Activated T-helper 2 cell treated with anti-CD3 and anti-CD28 coated beads, Interferon-gamma antibody, Interleukin-2, Interleukin-4, amounts not matched to agents 10 μg/mL and 5 μg/mL and 100 μg/mL, durations not matched to agents 14 hours and 24 hours and 36 hours (primary cell): Measurements from ENCODE around the gene AGO4. TPM values are rescaled to one million over a fixed set of nuclear protein-coding genes. Genes with fewer than 3 reads are reported as not detected.
A peak's percentile ranks its signal among the peaks of the same experiment; 100 is the strongest.
"Not testable (repeated sequence)": the region's sequence is repeated elsewhere in the genome, so short reads cannot be mapped to it uniquely, and the experiment has no call there.

Experiments
- DNase-seq: peaks from one replicate; pipeline ENCODE4 v3.0.0; 2021; ENCODE audit warnings: low spot score
- H3K27ac Mint-ChIP-seq: one replicate; pipeline ENCODE4 v1.8.0; 2021; ENCODE audit warnings: mixed read lengths
- H3K27me3 Mint-ChIP-seq: one replicate; pipeline ENCODE4 v1.8.0; 2021; ENCODE audit warnings: low read depth, mixed read lengths
- H3K36me3 Mint-ChIP-seq: one replicate; pipeline ENCODE4 v1.8.0; 2021; ENCODE audit warnings: low read depth, mixed read lengths
- H3K4me1 Mint-ChIP-seq: one replicate; pipeline ENCODE4 v1.8.0; 2021; ENCODE audit warnings: low read depth, mixed read lengths
- H3K4me3 Mint-ChIP-seq: one replicate; pipeline ENCODE4 v1.8.0; 2021; ENCODE audit warnings: low read depth, mild to moderate bottlenecking, moderate library complexity, mixed read lengths
- H3K9me3 Mint-ChIP-seq: one replicate; pipeline ENCODE4 v1.8.0; 2021; ENCODE audit warnings: mixed read lengths
- intact Hi-C: fragments of 100-400 bp; cut with micrococcal nuclease; formaldehyde crosslinking; loops from one replicate; pipeline ENCODE4 v1.15.1; 2023
- total RNA-seq: library from RNA; stranded (reverse); gene quantifications from 2 replicates; pipeline ENCODE4 v1.2.3, GENCODE V29; 2022

The AGO4 gene
- total RNA-seq, 1 donor from 2014 or later: 10.0 TPM

DNA sequence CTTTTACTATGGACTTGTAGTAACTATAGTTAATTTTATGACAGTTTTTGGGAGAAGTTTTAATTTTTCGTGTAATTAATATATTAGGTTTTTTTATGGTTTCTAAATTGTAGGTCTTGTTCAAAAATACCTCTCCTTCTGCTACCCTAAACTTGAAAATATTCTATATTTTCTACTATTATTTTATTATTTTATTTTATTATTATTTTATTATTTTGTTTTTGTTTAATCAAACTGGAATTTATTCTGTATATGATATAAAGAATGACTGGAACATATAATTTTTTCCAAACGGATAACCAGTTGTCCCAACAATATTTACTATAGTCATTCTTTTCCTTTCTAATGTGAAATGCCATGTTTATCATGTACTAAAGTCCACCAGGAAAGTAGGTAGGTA lies 17.1 kb upstream of the AGO4 start:
- H3K27me3 Mint-ChIP-seq: no peaks in the 10 kb centered on the region
- H3K36me3 Mint-ChIP-seq: no peaks in the 10 kb centered on the region
- DNase-seq: no peak
- H3K4me3 Mint-ChIP-seq: no peak overlapping the region
- H3K9me3 Mint-ChIP-seq: no peaks in the 10 kb centered on the region
- H3K27ac Mint-ChIP-seq: no peak overlapping the region
- intact Hi-C loops: no loop called here
- H3K4me1 Mint-ChIP-seq: no peaks in the 10 kb centered on the region

DNA sequence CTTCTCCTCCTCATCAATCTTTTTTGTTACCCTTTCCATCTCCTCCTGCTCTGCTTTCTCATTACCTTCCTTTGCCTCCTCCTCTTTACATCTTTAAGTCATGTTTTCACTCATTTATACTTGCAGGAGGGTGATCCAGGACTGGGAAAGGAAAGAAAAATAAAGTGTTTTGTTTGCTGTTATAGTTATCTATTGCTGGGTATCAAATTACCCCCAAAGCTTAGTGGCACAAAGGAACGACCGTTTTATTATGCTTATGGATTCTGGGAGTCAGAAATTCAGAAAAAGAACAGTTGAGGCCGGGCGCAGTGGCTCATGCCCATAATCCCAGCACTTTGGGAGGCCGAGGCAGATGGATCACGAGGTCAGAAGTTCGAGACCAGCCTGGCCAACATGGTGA lies 12.5 kb upstream of the AGO4 start:
- DNase-seq: no peak
- H3K36me3 Mint-ChIP-seq: no peaks in the 10 kb centered on the region
- H3K27me3 Mint-ChIP-seq: no peaks in the 10 kb centered on the region
- intact Hi-C loops: no loop called here
- H3K4me3 Mint-ChIP-seq: no peak overlapping the region
- no peak overlapping the region for H3K27ac Mint-ChIP-seq
- H3K9me3 Mint-ChIP-seq: no peaks in the 10 kb centered on the region
- peaks cover 1% of the 10 kb centered on the region for H3K4me1 Mint-ChIP-seq

DNA sequence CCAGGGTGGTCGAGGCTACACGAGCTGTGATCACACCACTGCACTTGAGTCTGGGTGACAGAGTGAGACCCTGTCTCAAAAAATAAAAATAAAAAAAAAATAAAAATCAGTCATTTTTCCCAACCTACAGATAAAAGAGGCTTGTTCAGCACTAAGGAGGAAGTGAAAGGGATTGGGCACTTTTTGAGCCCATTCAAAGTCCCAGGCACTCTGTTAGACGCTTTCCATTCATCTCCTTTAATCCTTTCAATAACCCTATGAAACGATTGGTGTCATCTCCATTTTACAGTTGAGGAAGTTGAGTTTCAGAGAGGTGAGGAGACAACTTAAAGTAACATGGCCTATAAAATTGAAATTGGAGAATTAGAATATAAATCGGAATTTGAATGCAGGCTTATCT lies 10.4 kb upstream of the AGO4 start:
- intact Hi-C loops: no loop called here
- Mint-ChIP-seq H3K4me1 (peaks cover 1% of the 10 kb centered on the region), H3K27ac (no peak overlapping the region), H3K27me3 (no peaks in the 10 kb centered on the region), H3K36me3 (no peaks in the 10 kb centered on the region), H3K9me3 (no peaks in the 10 kb centered on the region), H3K4me3 (no peak overlapping the region)
- DNase-seq: no peak

DNA sequence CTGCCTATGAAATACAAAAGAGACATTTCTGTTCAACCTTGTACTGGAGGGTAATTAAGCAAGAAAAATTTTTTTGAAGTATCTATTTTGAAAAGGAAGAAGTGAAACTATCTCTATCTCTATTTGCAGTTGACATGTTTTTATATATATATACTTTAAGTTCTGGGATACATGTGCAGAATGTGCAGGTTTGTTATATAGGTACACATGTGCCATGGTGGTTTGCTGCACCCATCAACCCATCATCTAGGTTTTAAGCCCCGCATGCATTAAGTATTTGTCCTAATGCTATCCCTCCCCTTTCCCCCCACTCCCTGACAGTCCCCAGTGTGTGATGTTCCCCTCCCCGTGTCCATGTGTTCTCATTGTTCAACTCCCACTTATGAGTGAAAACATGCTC lies 9.8 kb upstream of the AGO4 start:
- intact Hi-C loops, DNase-seq: not testable (repeated sequence)

DNA sequence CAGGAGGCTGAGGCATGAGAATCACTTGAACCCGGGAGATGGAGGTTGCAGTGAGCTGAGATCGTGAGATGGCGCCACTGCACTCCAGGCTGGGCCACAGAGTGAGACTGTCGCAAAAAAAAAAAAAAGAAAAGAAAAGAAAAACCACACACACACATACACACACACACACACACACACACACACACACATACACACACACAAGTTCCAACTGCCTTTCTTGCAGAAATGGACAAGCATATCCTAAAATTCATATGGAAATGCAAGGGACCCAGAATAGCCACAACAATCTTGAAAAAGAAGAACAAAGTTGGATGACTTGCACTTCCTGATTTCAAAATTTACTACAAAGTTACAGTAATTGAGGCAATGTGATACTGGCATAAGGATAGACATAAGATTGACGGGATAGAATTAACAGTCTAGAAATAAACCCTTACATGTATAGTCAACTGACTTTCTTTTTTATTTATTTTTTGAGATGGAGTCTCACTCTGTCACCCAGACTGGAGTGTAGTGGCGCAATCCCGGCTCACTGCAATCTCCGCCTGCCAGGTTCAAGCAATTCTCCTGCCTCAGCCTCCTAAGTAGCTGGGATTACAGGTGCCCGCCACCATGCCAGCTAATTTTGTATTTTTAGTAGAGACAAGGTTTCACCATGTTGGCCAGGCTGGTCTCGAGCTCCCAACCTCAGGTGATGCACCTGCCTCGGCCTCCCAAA lies 7.5 kb upstream of the AGO4 start:
- H3K4me1 Mint-ChIP-seq, H3K4me3 Mint-ChIP-seq, DNase-seq, H3K36me3 Mint-ChIP-seq, H3K9me3 Mint-ChIP-seq, intact Hi-C loops, H3K27ac Mint-ChIP-seq, H3K27me3 Mint-ChIP-seq: not testable (repeated sequence)

More for the DNA sequence above, 9.8 kb upstream of the AGO4 start:
- not testable (repeated sequence) for H3K27me3 Mint-ChIP-seq, H3K4me3 Mint-ChIP-seq, H3K4me1 Mint-ChIP-seq, H3K27ac Mint-ChIP-seq, H3K9me3 Mint-ChIP-seq, H3K36me3 Mint-ChIP-seq

DNA sequence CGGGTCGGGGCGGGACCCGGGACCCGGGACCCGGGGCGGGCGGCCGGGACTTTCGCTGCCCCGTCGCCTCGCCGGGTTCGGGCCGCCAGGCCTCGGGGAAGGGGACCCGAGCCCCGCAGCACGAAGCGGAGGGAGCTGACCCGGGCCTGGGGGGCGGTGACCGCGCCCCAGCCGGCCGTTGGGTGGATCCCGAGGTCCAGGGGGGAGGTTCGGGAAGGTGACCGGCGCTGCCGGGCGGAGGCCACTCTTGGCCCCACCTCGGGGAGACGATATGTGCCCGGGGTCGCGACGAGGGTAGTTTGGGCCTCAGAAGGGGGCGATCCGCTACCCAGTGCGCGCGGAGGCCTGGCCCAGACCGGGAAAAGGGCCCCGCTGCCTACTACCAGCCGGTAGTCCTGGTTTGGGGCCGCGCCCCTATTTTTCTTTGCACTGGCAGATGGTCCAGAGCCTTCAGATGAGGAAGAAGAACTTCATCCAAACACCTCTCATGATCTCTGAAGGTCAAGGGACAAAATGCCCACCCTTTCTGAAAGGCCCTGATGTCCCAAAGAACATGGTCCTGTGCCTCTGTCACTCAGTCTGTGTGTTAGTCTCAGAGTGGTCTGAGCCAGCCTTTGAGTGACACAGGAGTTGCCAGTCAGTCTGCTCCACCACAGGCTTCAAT lies 766 bp downstream of the AGO4 start:
- Mint-ChIP-seq H3K9me3 (no peaks in the 10 kb centered on the region), H3K4me3 (peak overlapping the region; percentile 87), H3K27me3 (no peaks in the 10 kb centered on the region), H3K36me3 (peaks cover 2% of the 10 kb centered on the region), H3K4me1 (peaks cover 28% of the 10 kb centered on the region), H3K27ac (peak overlapping the region; percentile 80)
- DNase-seq: no peak
- intact Hi-C loops: loop anchor here (2.0 kb wide), 1 partner anchor 40 kb away; the partner anchor contains the start of gene CLSPN

DNA sequence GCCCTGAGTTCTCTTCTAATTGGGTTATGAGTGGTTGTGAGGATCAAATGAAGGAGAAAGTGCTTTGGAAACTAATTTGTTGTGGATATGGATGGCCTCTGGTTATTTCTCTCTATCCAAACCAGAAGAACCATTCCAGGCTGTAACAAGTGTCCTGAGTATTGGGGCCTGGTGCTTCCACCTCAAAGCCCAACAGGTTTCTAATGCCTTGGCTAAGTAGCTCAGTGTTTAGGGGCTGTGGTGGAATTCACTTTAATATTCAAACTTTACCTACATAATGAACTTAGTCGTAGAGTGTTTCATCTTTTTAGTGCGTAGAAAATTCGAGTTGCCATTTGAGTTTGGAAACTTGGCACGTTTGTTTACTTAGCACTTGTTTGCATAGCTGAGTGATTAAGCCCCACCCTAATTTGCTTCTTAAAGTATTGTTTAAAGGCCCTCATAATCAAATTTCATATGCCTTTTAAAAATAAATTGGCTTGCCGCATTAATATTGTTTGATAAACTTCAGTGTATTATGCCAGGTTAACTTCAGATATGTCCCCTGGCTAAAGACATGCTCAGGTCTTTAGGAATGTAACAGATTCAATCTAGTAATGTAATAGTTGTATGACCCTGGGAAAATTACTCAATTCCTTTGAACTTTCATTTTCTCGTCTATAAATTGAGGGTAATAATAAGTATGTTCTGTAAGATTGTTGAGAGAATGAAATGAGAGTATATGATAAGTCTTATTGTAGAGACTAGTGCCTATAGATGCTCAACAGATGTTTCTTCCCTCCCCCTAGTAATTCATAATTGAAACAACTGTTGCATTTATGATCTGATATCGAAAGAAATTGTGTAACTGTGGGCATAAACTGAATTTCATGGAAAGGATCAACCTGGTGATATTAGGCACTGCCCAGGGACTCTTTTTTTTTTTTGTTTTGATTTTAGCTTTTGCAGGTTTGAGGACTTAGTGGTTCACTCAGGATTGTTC lies 1.6 kb downstream of the AGO4 start:
- no peaks in the 10 kb centered on the region for H3K27me3 Mint-ChIP-seq
- H3K27ac Mint-ChIP-seq: peak overlapping the region; percentile 80
- H3K9me3 Mint-ChIP-seq: no peaks in the 10 kb centered on the region
- peak overlapping the region; percentile 87 for H3K4me3 Mint-ChIP-seq
- DNase-seq: no peak
- H3K36me3 Mint-ChIP-seq: peaks cover 2% of the 10 kb centered on the region
- intact Hi-C loops: loop anchor here (2.0 kb wide), 1 partner anchor 41 kb away; the partner anchor contains the start of gene CLSPN
- peaks cover 27% of the 10 kb centered on the region for H3K4me1 Mint-ChIP-seq

DNA sequence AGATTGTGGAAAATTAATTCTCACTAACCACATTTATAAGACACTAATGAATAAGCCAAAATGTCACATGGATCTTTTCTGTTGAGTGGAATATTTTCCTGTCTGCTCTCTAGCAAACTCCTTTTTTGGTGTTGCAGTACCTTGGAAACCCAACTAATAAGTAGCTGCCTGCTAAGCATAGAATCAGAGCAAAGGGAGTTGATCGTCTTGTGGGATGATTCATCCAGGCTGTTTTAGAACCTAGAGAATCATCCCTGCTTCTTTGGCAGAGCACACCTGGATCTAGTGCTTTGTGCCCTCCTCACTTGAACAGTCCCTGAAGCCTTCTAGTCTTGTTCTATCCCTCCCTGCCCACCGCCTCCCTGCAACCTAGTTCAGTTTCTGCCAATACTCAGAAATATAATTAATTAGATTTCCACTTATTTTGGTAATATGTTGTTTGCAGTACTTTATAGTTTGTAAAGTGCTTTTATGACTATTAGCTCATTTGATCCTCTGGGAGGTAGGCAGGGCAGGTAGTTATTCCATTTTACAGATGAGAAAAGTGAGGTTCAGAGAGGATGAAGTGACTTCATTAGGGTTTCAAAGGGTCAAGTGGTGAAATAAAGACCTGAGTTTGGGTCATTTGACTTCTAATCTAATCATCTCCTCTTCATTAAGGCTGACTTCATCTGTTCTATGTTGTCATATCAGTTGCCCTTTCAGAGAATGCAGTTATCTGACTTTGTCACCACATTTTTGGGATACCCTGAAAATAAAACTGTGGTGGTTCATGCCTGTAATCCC lies 2.5 kb downstream of the AGO4 start:
- no peaks in the 10 kb centered on the region for H3K9me3 Mint-ChIP-seq
- peaks cover 22% of the 10 kb centered on the region for H3K4me1 Mint-ChIP-seq
- peaks cover 2% of the 10 kb centered on the region for H3K36me3 Mint-ChIP-seq
- no peak for DNase-seq
- intact Hi-C loops: no loop called here
- no peaks in the 10 kb centered on the region for H3K27me3 Mint-ChIP-seq
- peak overlapping the region; percentile 18 for H3K27ac Mint-ChIP-seq
- peak overlapping the region; percentile 87 for H3K4me3 Mint-ChIP-seq

DNA sequence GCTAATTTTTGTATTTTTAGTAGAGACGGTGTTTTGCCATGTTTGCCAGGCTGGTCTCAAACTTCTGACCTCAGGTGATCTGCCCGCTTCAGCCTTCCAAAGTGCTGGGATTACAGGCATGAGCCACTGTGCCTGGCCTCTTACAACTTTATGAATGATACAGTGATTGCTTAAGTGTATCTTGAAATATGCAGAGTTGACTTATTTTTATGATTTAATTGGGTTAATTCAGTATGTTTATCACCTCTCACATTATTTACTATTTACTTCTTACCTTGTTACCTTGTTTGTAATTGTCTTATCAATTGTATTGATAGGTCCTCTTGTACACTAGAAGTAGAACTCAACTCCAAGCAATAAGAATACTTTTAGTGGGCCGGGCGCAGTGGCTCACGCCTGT lies 4.9 kb downstream of the AGO4 start:
- DNase-seq, H3K9me3 Mint-ChIP-seq, intact Hi-C loops, H3K36me3 Mint-ChIP-seq, H3K4me3 Mint-ChIP-seq, H3K27ac Mint-ChIP-seq, H3K27me3 Mint-ChIP-seq: not testable (repeated sequence)
- H3K4me1 Mint-ChIP-seq: peaks cover 19% of the 10 kb centered on the region

DNA sequence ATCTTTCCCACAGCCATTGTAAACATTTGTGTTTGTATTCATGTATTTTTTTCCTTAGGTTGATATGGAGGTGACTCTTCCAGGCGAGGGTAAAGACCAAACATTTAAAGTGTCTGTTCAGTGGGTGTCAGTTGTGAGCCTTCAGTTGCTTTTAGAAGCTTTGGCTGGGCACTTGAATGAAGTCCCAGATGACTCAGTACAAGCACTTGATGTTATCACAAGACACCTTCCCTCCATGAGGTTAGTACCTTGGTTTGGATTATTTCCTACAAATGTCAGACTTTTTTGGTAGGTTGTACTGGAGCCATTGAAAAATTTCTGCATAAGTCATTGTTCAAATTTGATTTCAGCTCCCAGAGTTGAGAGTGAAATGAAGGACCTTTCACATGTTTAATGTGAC lies 17.4 kb downstream of the AGO4 start:
- peaks cover 23% of the 10 kb centered on the region for H3K36me3 Mint-ChIP-seq

DNA sequence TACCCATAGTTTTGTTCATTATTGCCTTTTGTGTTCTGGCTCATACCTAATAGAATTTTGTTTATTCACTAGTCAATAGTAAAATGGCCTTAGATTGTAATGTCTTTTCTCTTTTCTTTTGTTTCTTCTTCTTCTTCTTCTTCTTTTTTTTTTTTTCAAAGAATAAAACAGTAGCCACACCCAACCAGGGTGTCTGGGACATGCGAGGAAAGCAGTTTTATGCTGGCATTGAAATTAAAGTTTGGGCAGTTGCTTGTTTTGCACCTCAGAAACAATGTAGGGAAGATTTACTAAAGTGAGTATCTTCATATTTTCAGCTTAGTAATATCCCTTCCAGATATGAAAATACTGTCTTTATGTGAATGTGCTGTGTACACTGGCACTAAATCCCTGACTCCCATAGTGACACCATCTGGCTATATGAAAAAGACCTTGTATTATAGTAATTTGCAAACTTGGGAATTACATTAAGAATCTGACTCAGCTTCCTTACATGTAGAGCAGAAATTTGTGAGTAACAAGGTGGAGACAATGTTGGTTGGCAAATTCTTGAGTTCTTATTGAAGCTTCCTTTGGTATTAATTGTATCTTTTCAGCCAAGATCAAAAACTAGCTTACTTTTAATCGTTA lies 24.6 kb downstream of the AGO4 start:
- no peaks in the 10 kb centered on the region for H3K9me3 Mint-ChIP-seq
- H3K27ac Mint-ChIP-seq: no peak overlapping the region
- intact Hi-C loops: no loop called here
- no peaks in the 10 kb centered on the region for H3K4me1 Mint-ChIP-seq
- no peak for DNase-seq
- peaks cover 35% of the 10 kb centered on the region for H3K36me3 Mint-ChIP-seq
- H3K27me3 Mint-ChIP-seq: no peaks in the 10 kb centered on the region
- no peak overlapping the region for H3K4me3 Mint-ChIP-seq

More for the DNA sequence above, 17.4 kb downstream of the AGO4 start:
- intact Hi-C loops: no loop called here
- H3K27me3 Mint-ChIP-seq: no peaks in the 10 kb centered on the region
- H3K27ac Mint-ChIP-seq: no peak overlapping the region
- DNase-seq: no peak
- H3K4me1 Mint-ChIP-seq: peaks cover 4% of the 10 kb centered on the region
- no peaks in the 10 kb centered on the region for H3K9me3 Mint-ChIP-seq
- H3K4me3 Mint-ChIP-seq: no peak overlapping the region

DNA sequence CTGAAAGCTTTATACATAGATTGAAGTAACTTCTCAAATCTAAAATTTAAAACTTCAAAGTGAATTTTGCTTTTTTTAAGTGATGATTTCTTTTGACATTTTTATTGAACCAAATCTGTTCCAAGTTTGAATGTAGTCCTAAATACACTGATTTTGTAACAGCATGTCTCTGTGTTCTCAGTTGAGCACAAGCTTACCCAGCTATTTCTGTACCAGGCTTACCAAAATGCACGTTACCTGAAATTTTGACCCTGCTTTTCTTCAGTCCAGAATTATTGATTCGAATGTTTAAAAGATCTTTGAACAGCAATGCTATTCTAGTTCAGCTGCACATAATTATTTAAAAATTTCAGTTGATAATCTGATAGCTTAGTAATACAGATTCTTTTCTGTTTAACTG lies 25.6 kb downstream of the AGO4 start:
- DNase-seq: no peak
- Mint-ChIP-seq H3K27ac (no peak overlapping the region), H3K36me3 (peaks cover 41% of the 10 kb centered on the region), H3K9me3 (no peaks in the 10 kb centered on the region), H3K27me3 (no peaks in the 10 kb centered on the region), H3K4me3 (no peak overlapping the region), H3K4me1 (no peaks in the 10 kb centered on the region)
- intact Hi-C loops: no loop called here
